ENCODE measurements around the gene VARS2. TPM values are rescaled to one million over a fixed set of nuclear protein-coding genes. Genes with fewer than 3 reads are reported as not detected.

VARS2 gene
- total and polyA plus RNA-seq, 4 donors: 9.4 to 23.3 (median 16.3) TPM

DNA sequence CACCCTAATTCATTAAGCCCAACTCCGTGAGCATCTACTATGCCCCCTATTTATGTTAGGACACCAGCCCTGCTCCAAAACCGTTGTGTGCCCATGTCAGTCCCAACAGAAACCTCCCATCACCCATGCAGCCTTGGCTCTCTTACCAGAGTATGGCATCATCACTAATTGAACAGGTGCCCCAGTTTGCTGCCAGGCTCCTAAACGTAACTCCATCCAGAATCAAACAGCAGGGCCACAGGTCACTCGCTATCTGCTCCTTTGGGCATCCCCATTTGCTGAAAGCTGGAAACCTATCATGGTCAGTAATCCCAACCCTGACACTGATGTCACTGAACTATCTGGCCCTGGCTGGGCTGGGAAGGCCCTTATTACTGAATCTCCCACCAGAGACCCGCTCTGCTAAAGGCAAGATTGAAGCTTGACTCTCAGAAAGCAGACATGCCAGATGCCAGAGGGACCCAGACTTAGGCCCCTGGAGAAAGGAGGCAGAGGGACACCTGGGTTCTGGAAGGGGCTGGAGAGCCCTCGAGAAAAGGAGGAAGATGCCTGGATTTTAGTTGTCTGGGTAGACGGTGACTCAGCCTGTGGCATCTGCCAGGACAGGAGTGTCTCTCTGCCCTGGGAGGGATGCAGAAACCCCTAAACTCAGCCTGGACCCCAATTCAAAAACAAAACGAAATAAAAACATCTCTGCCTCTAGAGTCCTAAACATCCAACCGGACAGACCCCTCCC is 40.8 kb downstream of the VARS2 start (continued):
- TF ChIP-seq NR2F2 (IDR thresholded peaks at IDR 0.05) (no peak), YY1 (IDR thresholded peaks at IDR 0.05) (no peak)

DNA sequence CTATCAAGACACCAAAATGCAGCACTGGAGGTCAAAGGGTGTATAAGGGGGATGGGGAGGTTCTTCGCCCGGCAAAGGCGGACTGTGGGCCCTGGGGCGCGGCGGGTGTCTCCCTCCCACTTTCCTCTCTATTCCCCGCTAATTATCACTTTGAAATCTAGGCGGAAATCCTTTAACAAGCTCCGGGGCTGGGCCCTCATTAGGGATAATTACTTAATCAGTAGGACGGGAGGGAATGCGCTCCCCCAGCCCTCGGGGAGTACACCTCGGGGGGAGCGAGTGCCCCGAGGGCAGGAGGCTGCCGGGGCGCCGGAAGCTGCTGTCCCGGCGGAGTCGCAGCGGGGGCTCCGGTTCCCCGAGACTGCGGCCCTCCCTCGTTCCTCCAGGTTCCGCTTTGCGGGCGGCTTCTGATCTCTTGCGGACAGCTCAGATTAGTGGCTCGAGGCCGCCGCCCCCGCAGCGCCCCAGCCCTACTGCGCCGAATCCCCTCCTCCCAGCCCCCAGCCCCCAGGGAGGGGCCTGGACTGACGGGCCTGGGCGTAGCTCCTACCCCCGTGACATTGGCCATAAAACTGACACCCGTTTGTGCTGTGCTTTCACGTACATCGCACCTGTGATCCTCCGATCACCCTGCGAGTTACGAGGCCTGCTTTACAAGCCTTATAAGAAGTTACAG is 41.5 kb downstream of the VARS2 start:
- H3K27ac ChIP-seq (ENCODE audit: low read depth in 1 of 2, low read length in 2 of 2): no peak overlapping the region
- no peak for DNase-seq (ENCODE audit: low spot score)
- peaks cover 0 to 11% (median 3%) of the 10 kb centered on the region in 4 donors for H3K27me3 ChIP-seq (ENCODE audit: control insufficient read depth in 4 of 4, insufficient read depth in 4 of 4, low read length in 3 of 4)
- 18% methylated on average over 46 of the region's 46 CpGs for WGBS
- H3K4me3 ChIP-seq (ENCODE audit: low read depth in 1 of 3, low read length in 3 of 3): peak overlapping the region in 1 of 3 donors; percentile 34
- no peaks in the 10 kb centered on the region for H3K36me3 ChIP-seq (ENCODE audit: control insufficient read depth in 4 of 4, insufficient read depth in 3 of 4, low read depth in 1 of 4, low read length in 3 of 4)
- peaks cover 0 to 4% (median 0%) of the 10 kb centered on the region in 4 donors for H3K4me1 ChIP-seq (ENCODE audit: control insufficient read depth in 4 of 4, insufficient read depth in 4 of 4, low read length in 3 of 4)
- no peak overlapping the region for H3K9ac ChIP-seq (ENCODE audit: low read depth in 1 of 2, low read length in 2 of 2)
- TF ChIP-seq EGR1 (IDR thresholded peaks at IDR 0.05; ENCODE audit: low read depth in 2 of 2): no peak
- TF ChIP-seq GABPA (IDR thresholded peaks at IDR 0.05 in 1 of 2, conservative IDR thresholded peaks at IDR 0.05 in 1 of 2): peak in 1 of 2 donors; percentile 24
- TF ChIP-seq, protein P1, sequence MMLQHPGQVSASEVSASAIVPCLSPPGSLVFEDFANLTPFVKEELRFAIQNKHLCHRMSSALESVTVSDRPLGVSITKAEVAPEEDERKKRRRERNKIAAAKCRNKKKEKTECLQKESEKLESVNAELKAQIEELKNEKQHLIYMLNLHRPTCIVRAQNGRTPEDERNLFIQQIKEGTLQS (IDR thresholded peaks at IDR 0.05): no peak
- TF ChIP-seq, protein P2, sequence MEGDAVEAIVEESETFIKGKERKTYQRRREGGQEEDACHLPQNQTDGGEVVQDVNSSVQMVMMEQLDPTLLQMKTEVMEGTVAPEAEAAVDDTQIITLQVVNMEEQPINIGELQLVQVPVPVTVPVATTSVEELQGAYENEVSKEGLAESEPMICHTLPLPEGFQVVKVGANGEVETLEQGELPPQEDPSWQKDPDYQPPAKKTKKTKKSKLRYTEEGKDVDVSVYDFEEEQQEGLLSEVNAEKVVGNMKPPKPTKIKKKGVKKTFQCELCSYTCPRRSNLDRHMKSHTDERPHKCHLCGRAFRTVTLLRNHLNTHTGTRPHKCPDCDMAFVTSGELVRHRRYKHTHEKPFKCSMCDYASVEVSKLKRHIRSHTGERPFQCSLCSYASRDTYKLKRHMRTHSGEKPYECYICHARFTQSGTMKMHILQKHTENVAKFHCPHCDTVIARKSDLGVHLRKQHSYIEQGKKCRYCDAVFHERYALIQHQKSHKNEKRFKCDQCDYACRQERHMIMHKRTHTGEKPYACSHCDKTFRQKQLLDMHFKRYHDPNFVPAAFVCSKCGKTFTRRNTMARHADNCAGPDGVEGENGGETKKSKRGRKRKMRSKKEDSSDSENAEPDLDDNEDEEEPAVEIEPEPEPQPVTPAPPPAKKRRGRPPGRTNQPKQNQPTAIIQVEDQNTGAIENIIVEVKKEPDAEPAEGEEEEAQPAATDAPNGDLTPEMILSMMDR (IDR thresholded peaks at IDR 0.05; ENCODE audit: low read depth, low read length, missing input control): no peak
- TF ChIP-seq SP1 (IDR thresholded peaks at IDR 0.05): no peak
- TF ChIP-seq, protein P3, sequence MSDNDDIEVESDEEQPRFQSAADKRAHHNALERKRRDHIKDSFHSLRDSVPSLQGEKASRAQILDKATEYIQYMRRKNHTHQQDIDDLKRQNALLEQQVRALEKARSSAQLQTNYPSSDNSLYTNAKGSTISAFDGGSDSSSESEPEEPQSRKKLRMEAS (IDR thresholded peaks at IDR 0.05): no peak
- H3K9me3 ChIP-seq (ENCODE audit: control insufficient read depth in 4 of 4, low read length in 3 of 4): peaks cover 0 to 3% (median 0%) of the 10 kb centered on the region in 4 donors

DNA sequence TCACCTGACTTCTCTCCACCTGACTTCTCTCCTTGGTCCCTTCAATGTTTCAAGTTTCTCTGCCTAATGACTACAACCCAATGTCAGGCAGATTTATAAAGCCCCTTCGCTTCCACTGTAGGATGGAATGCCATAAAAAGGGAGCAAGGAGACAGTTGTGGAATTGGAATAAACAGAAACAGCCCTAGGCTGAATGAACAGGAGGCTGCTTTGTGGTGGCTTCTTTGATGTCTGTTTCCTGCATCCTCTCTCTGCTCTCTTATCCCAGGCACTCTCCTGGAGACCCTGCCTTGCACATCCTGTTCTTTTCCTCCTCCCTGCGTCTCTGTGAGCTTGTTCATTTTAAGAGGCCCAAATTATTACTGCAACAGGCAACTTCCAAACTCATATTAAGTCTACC is 43.7 kb downstream of the VARS2 start:
- WGBS: 85% methylated on average over 2 of the region's 2 CpGs
- Histone ChIP-seq H3K4me1 (ENCODE audit: control insufficient read depth in 4 of 4, insufficient read depth in 4 of 4, low read length in 3 of 4) (peaks cover 0 to 4% (median 0%) of the 10 kb centered on the region in 4 donors), H3K4me3 (ENCODE audit: low read depth in 1 of 3, low read length in 3 of 3) (no peak overlapping the region), H3K9ac (ENCODE audit: low read depth in 1 of 2, low read length in 2 of 2) (no peak overlapping the region), H3K36me3 (ENCODE audit: control insufficient read depth in 4 of 4, insufficient read depth in 3 of 4, low read depth in 1 of 4, low read length in 3 of 4) (no peaks in the 10 kb centered on the region), H3K9me3 (ENCODE audit: control insufficient read depth in 4 of 4, low read length in 3 of 4) (no peaks in the 10 kb centered on the region), H3K27me3 (ENCODE audit: control insufficient read depth in 4 of 4, insufficient read depth in 4 of 4, low read length in 3 of 4) (peaks cover 0 to 11% (median under 1%) of the 10 kb centered on the region in 4 donors), H3K27ac (ENCODE audit: low read depth in 1 of 2, low read length in 2 of 2) (no peak overlapping the region)
- DNase-seq (ENCODE audit: low spot score): no peak
- TF ChIP-seq, protein P1 (IDR thresholded peaks at IDR 0.05): no peak
- no peak for TF ChIP-seq FOXA2 (IDR thresholded peaks at IDR 0.05)
- TF ChIP-seq YY1 (IDR thresholded peaks at IDR 0.05): no peak
- TF ChIP-seq, protein P2 (IDR thresholded peaks at IDR 0.05; ENCODE audit: low read depth, low read length, missing input control): no peak
- TF ChIP-seq TAF1 (conservative IDR thresholded peaks at IDR 0.05): no peak
- no peak for TF ChIP-seq HNF4G (IDR thresholded peaks at IDR 0.05)
- no peak for TF ChIP-seq FOXA1 (IDR thresholded peaks at IDR 0.05)
- TF ChIP-seq RAD21 (IDR thresholded peaks at IDR 0.05): no peak
- no peak for TF ChIP-seq HNF4A (conservative IDR thresholded peaks at IDR 0.05)
